ENCODE results near the gene IQCF2. TPM values are rescaled to one million over a fixed set of nuclear protein-coding genes. Genes with fewer than 3 reads are reported as not detected.

Gene IQCF2
- total RNA-seq, 1 donor from 2014 or later = not detected

DNA sequence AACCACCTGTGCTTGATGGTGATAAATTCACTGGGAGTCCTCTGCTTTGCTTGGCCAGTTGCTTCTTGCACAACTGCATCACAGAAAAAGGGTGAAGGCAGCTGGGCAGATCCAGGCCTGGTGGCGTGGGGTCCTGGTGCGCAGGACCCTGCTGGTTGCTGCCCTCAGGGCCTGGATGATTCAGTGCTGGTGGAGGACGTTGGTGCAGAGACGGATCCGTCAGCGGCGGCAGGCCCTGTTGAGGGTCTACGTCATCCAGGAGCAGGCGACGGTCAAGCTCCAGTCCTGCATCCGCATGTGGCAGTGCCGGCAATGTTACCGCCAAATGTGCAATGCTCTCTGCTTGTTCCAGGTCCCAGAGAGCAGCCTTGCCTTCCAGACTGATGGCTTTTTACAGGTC, 31.1 kb upstream of the IQCF2 start:
- H3K9ac ChIP-seq (ENCODE audit: low read length) = no peak overlapping the region
- no peaks in the 10 kb centered on the region for H3K36me3 ChIP-seq (ENCODE audit: insufficient read depth, low read length)
- no peak for DNase-seq (ENCODE audit: low read depth)
- no peak for FAIRE-seq
- H3K27ac ChIP-seq (ENCODE audit: low read depth, low read length) = no peak overlapping the region
- H2AFZ ChIP-seq (ENCODE audit: low read depth, low read length) = no peak overlapping the region
- no peaks in the 10 kb centered on the region for H4K20me1 ChIP-seq (ENCODE audit: insufficient read depth, low read length)
- no peaks in the 10 kb centered on the region for H3K4me1 Mint-ChIP-seq (ENCODE audit: low read depth, unreplicated experiment)
- H3K27ac Mint-ChIP-seq (ENCODE audit: unreplicated experiment) = no peak overlapping the region
- no peaks in the 10 kb centered on the region for H3K79me2 ChIP-seq (ENCODE audit: insufficient read depth, low read length)
- TF ChIP-seq EZH2 (IDR thresholded peaks at IDR 0.05; ENCODE audit: insufficient read depth, low read length) (no peak), CTCF (IDR thresholded peaks at IDR 0.05; ENCODE audit: insufficient read depth, low read depth, low read length) (no peak)
- no peaks in the 10 kb centered on the region for H3K36me3 Mint-ChIP-seq (ENCODE audit: low read depth, unreplicated experiment)
- no peak overlapping the region for H3K4me2 ChIP-seq (ENCODE audit: low read length)
- no peaks in the 10 kb centered on the region for H3K4me1 ChIP-seq (ENCODE audit: insufficient read depth, low read length)
- no peak overlapping the region for H3K4me3 Mint-ChIP-seq (ENCODE audit: unreplicated experiment)
- peaks cover 2% of the 10 kb centered on the region for H3K27me3 Mint-ChIP-seq (ENCODE audit: low read depth, unreplicated experiment)
- H3K27me3 ChIP-seq (ENCODE audit: insufficient read depth, low read length) = no peaks in the 10 kb centered on the region
- no peak overlapping the region for H3K4me3 ChIP-seq (ENCODE audit: insufficient read depth, low read depth, low read length)
- H3K9me3 ChIP-seq (ENCODE audit: insufficient read depth, low read depth, low read length) = no peaks in the 10 kb centered on the region
- H3K9me3 Mint-ChIP-seq (ENCODE audit: unreplicated experiment) = peaks cover 11% of the 10 kb centered on the region

DNA sequence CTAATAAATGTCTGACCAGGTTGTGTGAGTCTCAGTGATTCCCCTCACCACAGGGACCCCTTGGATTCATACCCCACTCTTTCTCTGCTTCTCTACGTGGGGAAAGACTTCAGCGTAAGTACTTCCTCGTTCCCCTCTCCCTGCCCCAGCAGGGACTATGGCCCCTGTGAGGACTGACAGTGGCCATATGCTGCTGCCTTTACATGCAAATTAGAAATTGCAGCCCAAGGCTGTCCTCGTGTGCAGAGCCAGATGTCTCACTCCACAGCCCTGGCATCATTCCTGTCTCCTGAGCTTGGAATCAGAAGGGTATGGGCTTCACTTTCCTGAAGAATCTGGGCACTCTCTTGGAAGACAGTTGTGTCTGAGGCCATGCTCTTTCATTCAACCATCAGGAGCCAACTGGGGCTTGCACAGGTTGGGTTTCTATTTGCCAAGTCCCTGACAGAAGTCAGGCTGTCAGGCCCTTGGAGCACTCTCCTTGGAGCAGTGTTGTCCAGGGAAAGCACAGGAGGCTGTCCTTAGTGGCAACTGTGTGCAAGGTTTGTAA, 30.5 kb upstream of the IQCF2 start:
- Histone ChIP-seq H3K27ac (ENCODE audit: low read depth, low read length) (no peak overlapping the region), H4K20me1 (ENCODE audit: insufficient read depth, low read length) (no peaks in the 10 kb centered on the region), H3K4me1 (ENCODE audit: insufficient read depth, low read length) (no peaks in the 10 kb centered on the region), H3K4me2 (ENCODE audit: low read length) (no peak overlapping the region), H3K4me3 (ENCODE audit: insufficient read depth, low read depth, low read length) (no peak overlapping the region), H3K9ac (ENCODE audit: low read length) (no peak overlapping the region), H2AFZ (ENCODE audit: low read depth, low read length) (no peak overlapping the region), H3K9me3 (ENCODE audit: insufficient read depth, low read depth, low read length) (no peaks in the 10 kb centered on the region), H3K36me3 (ENCODE audit: insufficient read depth, low read length) (no peaks in the 10 kb centered on the region), H3K79me2 (ENCODE audit: insufficient read depth, low read length) (no peaks in the 10 kb centered on the region), H3K27me3 (ENCODE audit: insufficient read depth, low read length) (no peaks in the 10 kb centered on the region)
- no peak for DNase-seq (ENCODE audit: low read depth)
- no peaks in the 10 kb centered on the region for H3K27me3 Mint-ChIP-seq (ENCODE audit: low read depth, unreplicated experiment)
- no peak overlapping the region for H3K4me3 Mint-ChIP-seq (ENCODE audit: unreplicated experiment)
- no peak for TF ChIP-seq EZH2 (IDR thresholded peaks at IDR 0.05; ENCODE audit: insufficient read depth, low read length)
- no peak for TF ChIP-seq CTCF (IDR thresholded peaks at IDR 0.05; ENCODE audit: insufficient read depth, low read depth, low read length)
- no peak for FAIRE-seq
- no peak overlapping the region for H3K27ac Mint-ChIP-seq (ENCODE audit: unreplicated experiment)
- H3K9me3 Mint-ChIP-seq (ENCODE audit: unreplicated experiment) = peaks cover 11% of the 10 kb centered on the region
- H3K36me3 Mint-ChIP-seq (ENCODE audit: low read depth, unreplicated experiment) = no peaks in the 10 kb centered on the region
- H3K4me1 Mint-ChIP-seq (ENCODE audit: low read depth, unreplicated experiment) = no peaks in the 10 kb centered on the region

- Histone ChIP-seq H3K4me2 (ENCODE audit: low read length) (no peak overlapping the region), H3K79me2 (ENCODE audit: insufficient read depth, low read length) (no peaks in the 10 kb centered on the region), H2AFZ (ENCODE audit: low read depth, low read length) (no peak overlapping the region), H3K9ac (ENCODE audit: low read length) (no peak overlapping the region), H3K27ac (ENCODE audit: low read depth, low read length) (no peak overlapping the region), H3K4me3 (ENCODE audit: insufficient read depth, low read depth, low read length) (no peak overlapping the region), H3K4me1 (ENCODE audit: insufficient read depth, low read length) (no peaks in the 10 kb centered on the region), H3K27me3 (ENCODE audit: insufficient read depth, low read length) (no peaks in the 10 kb centered on the region), H3K36me3 (ENCODE audit: insufficient read depth, low read length) (no peaks in the 10 kb centered on the region), H4K20me1 (ENCODE audit: insufficient read depth, low read length) (no peaks in the 10 kb centered on the region), H3K9me3 (ENCODE audit: insufficient read depth, low read depth, low read length) (no peaks in the 10 kb centered on the region)
- Mint-ChIP-seq H3K4me1 (ENCODE audit: low read depth, unreplicated experiment) (no peaks in the 10 kb centered on the region), H3K27me3 (ENCODE audit: low read depth, unreplicated experiment) (peaks cover 19% of the 10 kb centered on the region), H3K36me3 (ENCODE audit: low read depth, unreplicated experiment) (no peaks in the 10 kb centered on the region), H3K4me3 (ENCODE audit: unreplicated experiment) (no peak overlapping the region), H3K9me3 (ENCODE audit: unreplicated experiment) (no peaks in the 10 kb centered on the region), H3K27ac (ENCODE audit: unreplicated experiment) (no peak overlapping the region)
- TF ChIP-seq EZH2 (IDR thresholded peaks at IDR 0.05; ENCODE audit: insufficient read depth, low read length) (no peak), CTCF (IDR thresholded peaks at IDR 0.05; ENCODE audit: insufficient read depth, low read depth, low read length) (no peak)
- FAIRE-seq (no peak), DNase-seq (ENCODE audit: low read depth) (no peak)
These were observed 24.8 kb upstream of the IQCF2 start for GRCh38 chr3:51836606-51837005.

Measured in astrocyte (in vitro differentiated cells and primary cell).